IMR-90 (cell line): Measurements from ENCODE around the gene THAP12. TPM values are rescaled to one million over a fixed set of nuclear protein-coding genes. Genes with fewer than 3 reads are reported as not detected.

ENCODE experiments used
- ATAC-seq: fragments of 200-7000 bp; cut with Tn5 transposase; 2 replicates; pipeline ENCODE4 v1.9.1; 2020; ENCODE audit warnings: low read depth, mild to moderate bottlenecking, moderate library complexity
- BruUV-seq: library from RNA; stranded (reverse); fragments of 400-500 nt; replicated peaks from 2 replicates; lab custom pipeline; 2021; lab: Mats Ljungman, UMichigan
- CTCF ChIA-PET: fragments of 300-600 bp; formaldehyde crosslinking; extraction: SDS; loops from one replicate; lab custom pipeline; 2021; ENCODE audit warnings: antibody characterized with exemption; lab: Yijun Ruan, JAX
- POLR2A ChIA-PET: fragments of 300-600 bp; sonication (Branson Sonifier 250); formaldehyde crosslinking; loops from one replicate; lab custom pipeline; 2022; ENCODE audit warnings: antibody characterized with exemption; ENCODE audit not compliant: unreplicated experiment; lab: Charles Lee
- DNase-seq: peaks from one replicate; pipeline ENCODE4 v3.0.0; 2013
- H2AFZ ChIP-seq: replicated peaks from 2 replicates; pipeline ENCODE3; 2013; ENCODE audit warnings: low read length, mild to moderate bottlenecking; ENCODE audit not compliant: poor library complexity
- H2AK5ac ChIP-seq: 2 replicates; pipeline ENCODE4 v1.6.1; 2013; ENCODE audit warnings: low read depth, low read length, inconsistent platforms
- H2AK9ac ChIP-seq: replicated peaks from 2 replicates; pipeline ENCODE3; 2013; ENCODE audit warnings: mild to moderate bottlenecking, low read depth, low read length, moderate library complexity; ENCODE audit not compliant: poor library complexity
- H2BK120ac ChIP-seq: 2 replicates; pipeline ENCODE4 v1.6.1; 2013; ENCODE audit warnings: low read depth, low read length, inconsistent platforms
- H2BK15ac ChIP-seq: 3 replicates; pipeline ENCODE4 v1.6.1; 2013; ENCODE audit warnings: low read depth, low read length, inconsistent platforms
- H2BK20ac ChIP-seq: 2 replicates; pipeline ENCODE4 v1.6.1; 2013; ENCODE audit warnings: low read depth, mild to moderate bottlenecking, inconsistent platforms, low read length, moderate library complexity
- H2BK5ac ChIP-seq: 2 replicates; pipeline ENCODE4 v1.6.1; 2013; ENCODE audit warnings: mild to moderate bottlenecking, low read depth, low read length, inconsistent platforms; ENCODE audit not compliant: poor library complexity, severe bottlenecking
- H3K14ac ChIP-seq: replicated peaks from 2 replicates; pipeline ENCODE4 v1.6.1; 2013; ENCODE audit warnings: low read depth, low read length, inconsistent platforms
- H3K18ac ChIP-seq: 2 replicates; pipeline ENCODE4 v1.6.1; 2013; ENCODE audit warnings: low read depth, low read length, control low read depth
- H3K23ac ChIP-seq: 2 replicates; pipeline ENCODE4 v1.6.1; 2013; ENCODE audit warnings: low read depth, low read length, inconsistent platforms
- H3K27ac ChIP-seq: 2 replicates; pipeline ENCODE4 v1.5.1; 2013; ENCODE audit warnings: mild to moderate bottlenecking, control low read depth, low read length; ENCODE audit not compliant: insufficient read depth
- H3K27me3 ChIP-seq: 2 replicates; pipeline ENCODE4 v1.6.1; 2013; ENCODE audit warnings: low read length; ENCODE audit not compliant: control insufficient read depth, insufficient read depth
- H3K36me3 ChIP-seq: 2 replicates; pipeline ENCODE4 v1.6.1; 2013; ENCODE audit warnings: low read length, mixed read lengths; ENCODE audit not compliant: control insufficient read depth, insufficient read depth
- H3K4ac ChIP-seq: 2 replicates; pipeline ENCODE4 v1.6.1; 2013; ENCODE audit warnings: low read depth, low read length, inconsistent platforms
- H3K4me1 ChIP-seq: 2 replicates; pipeline ENCODE4 v1.6.1; 2013; ENCODE audit warnings: low read length, mixed read lengths; ENCODE audit not compliant: control insufficient read depth, insufficient read depth
- H3K4me2 ChIP-seq: 2 replicates; pipeline ENCODE4 v1.6.1; 2013; ENCODE audit warnings: low read depth, mild to moderate bottlenecking, control low read depth, low read length, moderate library complexity
- H3K4me3 ChIP-seq: 2 replicates; pipeline ENCODE4 v1.5.1; 2013; ENCODE audit warnings: low read depth, mild to moderate bottlenecking, control low read depth, low read length, moderate library complexity; ENCODE audit not compliant: insufficient read depth
- H3K56ac ChIP-seq: 2 replicates; pipeline ENCODE4 v1.6.1; 2013; ENCODE audit warnings: low read length, inconsistent platforms; ENCODE audit not compliant: insufficient read depth; ENCODE audit errors: extremely low read depth
- H3K79me1 ChIP-seq, 2 experiments: 2 replicates each; pipeline ENCODE4 v1.6.1; 2013; ENCODE audit warnings: low read length in 2 of 2, inconsistent platforms in 1 of 2, low read depth in 1 of 2
- H3K9ac ChIP-seq: 2 replicates; pipeline ENCODE4 v1.6.1; 2013; ENCODE audit warnings: low read depth, low read length, control low read depth
- H3K9me1 ChIP-seq: 2 replicates; pipeline ENCODE4 v1.6.1; 2013; ENCODE audit warnings: low read length, inconsistent platforms; ENCODE audit not compliant: insufficient read depth
- H3K9me3 ChIP-seq: 2 replicates; pipeline ENCODE4 v1.6.1; 2013; ENCODE audit warnings: low read length; ENCODE audit not compliant: control insufficient read depth, insufficient read depth
- H4K20me1 ChIP-seq: 2 replicates; pipeline ENCODE4 v1.6.1; 2013; ENCODE audit warnings: low read length, inconsistent platforms; ENCODE audit not compliant: insufficient read depth
- H4K5ac ChIP-seq: 2 replicates; pipeline ENCODE4 v1.6.1; 2013; ENCODE audit warnings: mild to moderate bottlenecking, low read depth, low read length, control low read depth
- H4K8ac ChIP-seq, 2 experiments: 2 replicates each; pipeline ENCODE4 v1.6.1; 2013; ENCODE audit warnings: low read depth in 2 of 2, low read length in 2 of 2, control low read depth in 1 of 2, inconsistent platforms in 1 of 2
- H4K91ac ChIP-seq: 2 replicates; pipeline ENCODE4 v1.6.1; 2013; ENCODE audit warnings: low read depth, low read length, inconsistent platforms; ENCODE audit not compliant: insufficient read depth
- BHLHE40 ChIP-seq: fragments of 150-350 bp; IDR thresholded peaks from 2 replicates; pipeline ENCODE4 v1.6.1; 2016; ENCODE audit warnings: mild to moderate bottlenecking, low read depth, low read length
- CEBPB ChIP-seq: IDR thresholded peaks from 2 replicates; pipeline ENCODE4 v1.6.1; 2012; ENCODE audit warnings: low read depth, low read length, improper control_type of control experiment
- CHD1 ChIP-seq: IDR thresholded peaks from 2 replicates; pipeline ENCODE4 v1.6.1; 2012; ENCODE audit warnings: low read depth, low read length, improper control_type of control experiment
- CTCF ChIP-seq: conservative IDR thresholded peaks from 2 replicates; pipeline ENCODE4 v1.5.1; 2012; ENCODE audit warnings: mild to moderate bottlenecking, low read depth, low read length, improper control_type of control experiment
- ELK1 ChIP-seq: fragments of 150-350 bp; IDR thresholded peaks from 2 replicates; pipeline ENCODE4 v1.6.1; 2016; ENCODE audit warnings: low read depth, mild to moderate bottlenecking, low read length, moderate library complexity, borderline replicate concordance
- FOS ChIP-seq: fragments of 150-350 bp; IDR thresholded peaks from 2 replicates; pipeline ENCODE4 v1.6.1; 2016; ENCODE audit warnings: low read depth, low read length
- MAFK ChIP-seq: IDR thresholded peaks from 2 replicates; pipeline ENCODE4 v1.6.1; 2012; ENCODE audit warnings: low read depth, low read length, improper control_type of control experiment
- MAZ ChIP-seq: IDR thresholded peaks from 2 replicates; pipeline ENCODE4 v1.6.1; 2012; ENCODE audit warnings: low read depth, mild to moderate bottlenecking, low read length, improper control_type of control experiment, moderate library complexity, borderline replicate concordance
- MXI1 ChIP-seq: IDR thresholded peaks from 2 replicates; pipeline ENCODE4 v1.6.1; 2012; ENCODE audit warnings: low read depth, mild to moderate bottlenecking, low read length, moderate library complexity, borderline replicate concordance
- NFE2L2 ChIP-seq: fragments of 150-350 bp; IDR thresholded peaks from 2 replicates; pipeline ENCODE4 v1.6.1; 2016; ENCODE audit warnings: low read depth, mild to moderate bottlenecking, low read length
- POLR2A ChIP-seq: IDR thresholded peaks from 2 replicates; pipeline ENCODE4 v1.6.1; 2012; ENCODE audit warnings: mild to moderate bottlenecking, low read depth, low read length
- RAD21 ChIP-seq: IDR thresholded peaks from 2 replicates; pipeline ENCODE4 v1.6.1; 2012; ENCODE audit warnings: low read length, improper control_type of control experiment
- RCOR1 ChIP-seq: IDR thresholded peaks from 2 replicates; pipeline ENCODE4 v1.6.1; 2012; ENCODE audit warnings: mild to moderate bottlenecking, low read length, improper control_type of control experiment; ENCODE audit not compliant: insufficient replicate concordance
- RFX5 ChIP-seq: IDR thresholded peaks from 2 replicates; pipeline ENCODE4 v1.8.0; 2012; ENCODE audit warnings: low read depth, mild to moderate bottlenecking, low read length, moderate library complexity
- SMC3 ChIP-seq: fragments of 150-350 bp; IDR thresholded peaks from 2 replicates; pipeline ENCODE4 v1.6.1; 2016; ENCODE audit warnings: low read depth, mild to moderate bottlenecking, antibody characterized with exemption, low read length, moderate library complexity
- USF2 ChIP-seq: fragments of 150-350 bp; IDR thresholded peaks from 2 replicates; pipeline ENCODE4 v1.6.1; 2017; ENCODE audit warnings: mild to moderate bottlenecking, antibody characterized with exemption, low read length, low read depth
- WGBS, 2 experiments: methylation state at CpG; one replicate each; pipeline versions ENCODE4 v1.1.5 to v1.1.7; 2013; ENCODE audit warnings: missing lambda C conversion rate in 2 of 2; ENCODE audit not compliant: insufficient read length in 1 of 2; ENCODE audit errors: extremely low coverage in 2 of 2; 5-methylcytosine and 5-hydroxymethylcytosine counted together
- dilution Hi-C: fragments of 300-500 bp; cut with HindIII; formaldehyde crosslinking; loops from one replicate; pipeline ENCODE4 v1.14.3; 2018; ENCODE audit warnings: low sequenced_read_pairs; ENCODE audit not compliant: unreplicated experiment
- in situ Hi-C: fragments of 300-500 bp; cut with MboI; formaldehyde crosslinking; loops from 3 replicates; pipeline ENCODE4 v1.14.3; 2019; ENCODE audit warnings: low sequenced_read_pairs, inconsistent platforms, mixed read lengths
- intact Hi-C: fragments of 100-400 bp; cut with micrococcal nuclease; formaldehyde crosslinking; loops from 2 replicates; pipeline ENCODE4 v1.10.0; 2022
- polyA plus RNA-seq, 3 experiments: library from polyadenylated mRNA; depleted of rRNA; stranded (reverse); fragments of >200 nt; gene quantifications; 2 replicates each; pipeline ENCODE4 v1.2.3, GENCODE V29; 2012; ENCODE audit warnings: low replicate concordance in 1 of 3
- total RNA-seq: library from RNA; depleted of rRNA; stranded (reverse); fragments of >200 nt; gene quantifications from 2 replicates; pipeline ENCODE4 v1.2.3, GENCODE V29; 2012

The THAP12 gene
- total and polyA plus RNA-seq, 2 of the 4 experiments (the other 2 are of a cell fraction), result 25.1 to 27.3 TPM

GRCh38 chr11:76376746-76377558, 4.0 kb downstream of the THAP12 start:
- Histone ChIP-seq H2BK15ac (no peak overlapping the region), H3K79me1 (peaks cover 20 to 70% of the 10 kb centered on the region in 2 experiments), H2BK120ac (no peak overlapping the region), H2BK5ac (no peak overlapping the region), H3K9me3 (no peaks in the 10 kb centered on the region), H3K18ac (no peak overlapping the region), H3K4me1 (peaks cover 10% of the 10 kb centered on the region), H3K14ac (no peak overlapping the region), H2AK9ac (no peak overlapping the region), H3K9me1 (peaks cover 14% of the 10 kb centered on the region), H3K4ac (no peak overlapping the region), H3K27me3 (no peaks in the 10 kb centered on the region), H4K8ac (no peak overlapping the region), H4K91ac (no peak overlapping the region), H3K4me2 (no peak overlapping the region), H3K9ac (no peak overlapping the region), H3K27ac (no peak overlapping the region), H4K20me1 (peaks cover 44% of the 10 kb centered on the region), H2AFZ (no peak overlapping the region), H3K4me3 (no peak overlapping the region), H3K23ac (no peak overlapping the region), H2AK5ac (no peak overlapping the region), H3K36me3 (no peaks in the 10 kb centered on the region), H2BK20ac (no peak overlapping the region), H3K56ac (no peak overlapping the region), H4K5ac (no peak overlapping the region)
- intact Hi-C loops, result no loop called here
- ChIA-PET POLR2A (no interaction called here), CTCF (no interaction called here)
- no CpG with 5 or more reads among the region's 7 CpGs for WGBS, 2 experiments
- in situ Hi-C loops, result no loop called here
- dilution Hi-C loops, result no loop called here
- no peak for ATAC-seq
- no peak for DNase-seq
- no TSS peak for BruUV-seq
- TF ChIP-seq RAD21 (no peak), CEBPB (no peak), MAFK (no peak), NFE2L2 (no peak), CTCF (no peak), CHD1 (no peak), POLR2A (no peak), RFX5 (no peak), MAZ (no peak), RCOR1 (no peak), USF2 (no peak), SMC3 (no peak), FOS (no peak), MXI1 (no peak), ELK1 (no peak), BHLHE40 (no peak)
